Hematopoietic multipotent progenitor cell treated with erythropoietin and hydrocortisone succinate and interleukin-3 and kit ligand, for 17 days (in vitro differentiated cells): ENCODE measurements around the gene SLC16A13.
A peak's percentile ranks its signal among the peaks of the same experiment; 100 is the strongest.
"Not testable (repeated sequence)": the region's sequence is repeated elsewhere in the genome, so short reads cannot be mapped to it uniquely, and the experiment has no call there.

Experiments used
- DNase-seq: peaks from one replicate; pipeline ENCODE4 v3.0.0-alpha.2; 2015; ENCODE audit warnings: low spot score

The SLC16A13 gene, protein sequence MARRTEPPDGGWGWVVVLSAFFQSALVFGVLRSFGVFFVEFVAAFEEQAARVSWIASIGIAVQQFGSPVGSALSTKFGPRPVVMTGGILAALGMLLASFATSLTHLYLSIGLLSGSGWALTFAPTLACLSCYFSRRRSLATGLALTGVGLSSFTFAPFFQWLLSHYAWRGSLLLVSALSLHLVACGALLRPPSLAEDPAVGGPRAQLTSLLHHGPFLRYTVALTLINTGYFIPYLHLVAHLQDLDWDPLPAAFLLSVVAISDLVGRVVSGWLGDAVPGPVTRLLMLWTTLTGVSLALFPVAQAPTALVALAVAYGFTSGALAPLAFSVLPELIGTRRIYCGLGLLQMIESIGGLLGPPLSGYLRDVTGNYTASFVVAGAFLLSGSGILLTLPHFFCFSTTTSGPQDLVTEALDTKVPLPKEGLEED

DNA sequence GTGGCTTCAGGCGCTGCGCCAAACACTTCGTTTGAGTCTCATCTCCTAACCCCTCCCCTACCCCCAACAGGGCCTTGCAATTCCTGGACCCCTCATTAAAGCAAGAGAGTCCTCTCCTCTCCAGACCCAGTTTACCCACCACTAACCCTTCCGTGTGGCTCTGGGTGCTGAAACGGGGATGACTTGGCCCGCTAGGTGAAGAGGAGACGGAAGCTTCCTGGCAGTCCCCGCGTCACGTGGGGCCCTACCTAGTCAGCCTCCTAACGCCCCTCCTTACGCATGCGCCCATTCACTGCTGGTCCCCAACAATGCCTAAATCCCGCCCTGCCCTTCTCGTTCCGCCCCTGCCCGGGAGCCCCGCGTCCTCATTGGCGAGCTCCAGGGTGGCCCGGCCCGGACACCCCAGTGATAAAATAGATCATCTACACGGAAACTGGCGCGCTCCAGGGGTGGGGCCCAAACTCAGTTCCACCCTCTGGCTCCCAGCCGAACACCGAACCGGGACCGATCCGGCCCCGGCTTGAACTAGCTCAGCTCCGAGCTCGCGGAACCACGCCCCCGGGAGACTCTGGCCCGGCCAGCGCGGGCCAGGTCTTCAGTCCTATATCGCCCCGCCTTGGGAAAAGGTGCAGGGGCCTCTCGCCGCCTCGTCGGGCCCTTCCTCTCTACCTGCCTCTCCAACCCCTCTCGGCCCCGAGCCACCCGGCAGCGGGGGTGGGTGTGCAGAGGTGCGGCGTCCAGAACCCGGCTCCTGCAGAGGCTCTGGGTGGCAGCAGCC is at the start of gene SLC16A13:
SLC16A13 (plus strand) TSS at position 425 of the 778 bp plus-strand sequence. CDS start 368 bp downstream, outside the sequence.
- DNase-seq: peak; percentile 91

DNA sequence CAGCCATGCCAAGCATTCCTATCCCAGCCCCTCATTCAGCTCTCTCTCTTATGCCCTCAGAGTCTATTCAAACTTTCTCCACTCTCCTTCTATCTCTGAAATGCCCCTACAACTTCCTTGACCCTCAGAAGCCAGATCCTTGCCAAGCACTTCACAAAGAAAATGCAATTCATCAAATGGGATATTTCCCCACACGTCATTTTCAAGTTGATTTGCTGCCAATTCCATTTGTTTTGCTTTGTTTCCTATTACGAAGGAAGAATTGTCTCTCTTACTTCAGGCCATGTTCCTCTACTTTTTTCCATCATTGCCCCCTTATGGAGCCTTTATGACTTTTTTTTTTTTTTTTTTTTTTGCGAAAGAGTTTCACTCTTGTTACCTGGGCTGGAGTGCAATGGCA is 49.1 kb upstream of the SLC16A13 start:
- DNase-seq: no peak

DNA sequence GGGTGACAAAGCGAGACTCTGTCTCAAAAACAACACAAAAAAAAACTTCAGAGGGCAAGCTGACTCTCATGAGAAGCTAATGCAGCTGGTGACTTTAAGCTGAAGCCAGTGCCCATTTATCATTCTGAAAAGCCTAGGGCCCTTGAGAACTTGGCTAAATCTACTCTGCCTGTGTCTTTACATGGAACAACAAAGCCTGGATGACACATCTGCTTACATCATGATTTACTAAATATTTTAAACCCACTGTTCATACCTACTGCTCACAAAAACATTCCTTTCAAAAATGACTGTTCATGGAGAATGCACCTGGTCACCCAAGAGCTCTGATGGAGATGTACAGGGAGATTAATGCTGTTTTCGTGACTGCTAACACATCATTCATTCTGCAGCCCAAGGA is 46.0 kb upstream of the SLC16A13 start:
- DNase-seq: no peak

- DNase-seq: not testable (repeated sequence)
Measured at GRCh38 chr17:6993613-6994056, 42.2 kb upstream of the SLC16A13 start.

DNA sequence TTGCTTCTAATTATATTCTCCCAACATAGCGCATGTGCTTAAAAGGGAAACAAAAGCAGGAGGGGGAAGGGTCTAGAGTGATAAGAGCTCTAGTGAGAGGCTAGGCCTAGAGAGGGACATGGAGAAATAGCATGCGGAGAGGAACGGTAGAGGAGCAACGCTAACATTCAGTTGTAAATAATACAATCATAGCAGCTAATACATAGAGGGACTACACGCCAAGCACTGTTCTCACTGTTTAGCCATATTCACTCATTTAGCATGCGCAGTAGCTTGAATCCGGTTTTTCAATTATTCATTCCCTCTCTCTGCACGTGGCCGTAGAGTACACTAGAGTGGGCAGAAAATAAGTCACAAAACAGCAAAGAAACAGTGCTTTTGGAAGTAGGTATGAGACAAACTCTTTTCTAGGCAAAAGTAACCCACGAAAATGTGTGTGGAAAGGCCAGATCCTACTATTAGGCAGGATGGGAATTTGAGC is 41.7 kb upstream of the SLC16A13 start:
- no peak for DNase-seq

DNA sequence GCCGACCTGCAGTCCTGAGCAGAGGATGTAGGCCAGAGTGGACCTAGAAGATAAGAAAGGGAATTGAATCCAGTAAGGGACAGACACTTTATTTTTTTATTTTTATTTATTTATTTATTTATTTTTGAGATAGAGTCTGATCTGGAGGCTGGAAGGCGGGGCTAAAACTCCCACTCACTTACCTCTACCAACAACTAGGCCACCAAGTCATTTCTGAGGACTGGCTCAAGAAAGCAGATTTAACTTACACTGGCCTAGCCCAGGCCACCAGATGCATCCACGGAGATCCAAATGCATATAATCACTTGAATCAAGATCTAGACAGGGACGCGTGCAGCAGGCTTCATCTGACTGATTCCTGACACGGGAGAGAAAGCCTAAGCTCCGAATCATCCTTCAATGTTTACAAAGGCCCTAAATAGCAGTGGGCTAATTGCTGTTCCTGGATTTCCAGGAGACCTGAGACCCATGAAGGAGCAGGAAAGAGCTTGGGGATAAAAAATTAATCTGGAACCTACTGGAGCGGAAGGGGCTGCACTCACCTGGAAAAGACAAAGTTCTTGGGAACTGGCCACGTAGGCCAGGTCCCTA is 41.1 kb upstream of the SLC16A13 start:
- DNase-seq: no peak

GRCh38 chr17:6995500-6996255 is 40.1 kb upstream of the SLC16A13 start, which contains the start of gene ALOX12:
ALOX12 (plus strand) TSS chr17:6996049; CDS start chr17:6996118, 69 bp downstream.
- peak; percentile 17 for DNase-seq

DNA sequence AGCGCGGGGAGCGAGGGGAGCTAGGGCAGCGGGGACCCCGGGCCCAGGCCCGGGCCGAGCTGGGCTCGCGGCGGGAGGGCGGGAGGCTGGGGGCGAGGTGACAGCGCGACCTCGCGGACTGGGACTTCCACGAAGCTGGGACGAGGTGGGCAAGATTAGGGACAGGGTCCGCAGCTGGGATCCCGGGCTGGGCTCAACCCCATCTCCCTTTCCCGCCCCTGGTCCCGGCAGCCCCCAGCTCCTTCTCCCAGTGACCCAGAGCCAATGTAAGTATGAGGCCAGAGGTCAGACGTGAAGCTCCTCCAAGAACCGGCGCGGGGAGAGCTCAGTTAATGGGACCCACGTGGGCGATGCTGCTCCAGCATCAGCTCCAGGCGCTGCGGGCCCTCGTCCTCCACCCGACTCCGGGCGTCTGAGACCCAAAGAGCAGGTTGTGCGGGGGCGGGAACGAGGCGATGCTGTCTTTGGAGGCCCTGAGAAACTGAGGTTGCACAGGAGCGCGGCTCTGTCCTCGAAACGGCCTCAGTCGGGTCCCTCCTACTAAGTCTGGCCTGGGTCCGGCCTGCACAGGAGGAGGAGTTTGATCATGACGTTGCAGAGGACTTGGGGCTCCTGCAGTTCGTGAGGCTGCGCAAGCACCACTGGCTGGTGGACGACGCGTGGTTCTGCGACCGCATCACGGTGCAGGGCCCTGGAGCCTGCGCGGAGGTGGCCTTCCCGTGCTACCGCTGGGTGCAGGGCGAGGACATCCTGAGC is 39.4 kb upstream of the SLC16A13 start:
- DNase-seq: no peak

- DNase-seq: no peak
Measured at GRCh38 chr17:6997171-6997570, 38.6 kb upstream of the SLC16A13 start.

DNA sequence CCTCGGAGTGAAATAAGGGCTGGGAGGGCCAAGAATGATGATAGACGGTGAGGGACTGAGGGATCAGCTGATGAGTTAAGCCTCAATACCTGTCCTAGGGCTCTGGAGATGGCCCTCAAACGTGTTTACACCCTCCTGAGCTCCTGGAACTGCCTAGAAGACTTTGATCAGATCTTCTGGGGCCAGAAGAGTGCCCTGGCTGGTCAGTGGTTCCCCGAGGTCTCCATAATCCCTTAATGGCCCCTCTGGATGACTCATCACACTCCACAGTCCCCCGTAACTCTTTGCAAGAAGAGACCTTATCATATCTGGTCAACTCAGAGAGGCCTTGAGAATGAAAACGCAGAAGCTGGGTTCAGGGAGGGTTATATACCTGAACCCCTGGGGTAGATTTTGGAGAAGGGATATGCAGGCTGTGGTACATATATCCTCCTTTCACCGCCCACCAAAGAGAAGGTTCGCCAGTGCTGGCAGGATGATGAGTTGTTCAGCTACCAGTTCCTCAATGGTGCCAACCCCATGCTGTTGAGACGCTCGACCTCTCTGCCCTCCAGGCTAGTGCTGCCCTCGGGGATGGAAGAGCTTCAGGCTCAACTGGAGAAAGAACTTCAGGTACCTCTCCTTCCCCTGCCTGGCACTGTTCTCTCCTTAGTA is 36.8 kb upstream of the SLC16A13 start:
- DNase-seq: no peak

GRCh38 chr17:7001318-7001961 is 34.4 kb upstream of the SLC16A13 start:
- DNase-seq: peak; percentile 57

- DNase-seq: no peak
Measured at GRCh38 chr17:7002288-7003047, 33.3 kb upstream of the SLC16A13 start.

- DNase-seq: no peak
Measured at GRCh38 chr17:7003745-7004144, 32.1 kb upstream of the SLC16A13 start.

DNA sequence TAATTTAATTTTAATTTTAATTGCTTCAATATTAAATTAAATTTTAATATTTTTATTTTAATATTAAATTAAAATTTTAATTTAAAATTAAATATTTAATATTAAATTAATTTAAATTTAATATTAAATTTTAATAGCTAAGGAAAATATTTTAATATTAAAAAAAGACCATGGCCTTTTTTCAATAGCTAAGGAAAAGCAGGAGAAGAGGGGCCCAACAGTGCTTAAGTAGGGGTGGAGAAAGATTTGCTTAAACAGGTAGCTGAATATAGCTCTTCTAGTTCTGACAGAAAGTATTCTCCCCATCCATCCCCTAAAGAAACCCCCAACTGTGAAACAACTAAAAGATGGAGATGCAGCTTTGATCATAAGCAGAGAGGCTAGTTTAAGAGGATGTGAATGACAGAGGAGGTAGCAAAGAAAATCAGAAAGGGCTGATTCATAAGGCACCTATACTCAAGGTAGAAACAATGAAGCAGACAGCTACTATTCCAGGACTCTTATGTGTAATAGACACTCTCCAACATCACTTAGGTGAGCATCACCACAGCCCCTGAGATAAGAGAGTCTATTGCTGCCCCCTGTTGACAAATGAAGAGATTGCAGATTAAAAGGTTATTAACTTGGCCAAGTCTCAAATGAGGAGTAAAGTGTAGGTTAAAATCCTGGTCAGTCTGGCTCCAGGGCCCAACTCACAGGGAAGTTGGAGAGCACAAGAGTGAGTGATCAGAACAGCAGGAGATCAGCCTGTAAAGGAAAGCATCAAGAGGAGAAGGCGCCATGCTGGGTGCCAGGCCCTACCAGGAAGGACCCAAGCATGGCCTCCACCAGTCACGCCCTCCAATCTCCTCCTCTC is 31.2 kb upstream of the SLC16A13 start:
- DNase-seq: peak; percentile 89

DNA sequence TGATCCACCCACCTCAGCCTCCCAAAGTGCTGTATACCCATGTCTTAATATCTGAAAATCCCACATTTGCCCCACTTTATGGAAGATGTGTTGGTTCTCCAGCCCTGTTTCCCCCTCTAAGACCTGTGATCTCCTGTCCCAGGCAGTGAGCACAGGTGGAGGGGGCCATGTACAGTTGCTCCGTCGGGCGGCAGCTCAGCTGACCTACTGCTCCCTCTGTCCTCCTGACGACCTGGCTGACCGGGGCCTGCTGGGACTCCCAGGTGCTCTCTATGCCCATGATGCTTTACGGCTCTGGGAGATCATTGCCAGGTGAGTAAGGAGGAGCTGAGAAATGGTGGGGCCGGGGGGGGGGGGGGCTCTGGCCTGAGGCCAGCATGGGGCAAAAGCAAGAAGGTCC is 30.1 kb upstream of the SLC16A13 start:
- DNase-seq: no peak

GRCh38 chr17:7007143-7007542 is 28.7 kb upstream of the SLC16A13 start:
- no peak for DNase-seq

DNA sequence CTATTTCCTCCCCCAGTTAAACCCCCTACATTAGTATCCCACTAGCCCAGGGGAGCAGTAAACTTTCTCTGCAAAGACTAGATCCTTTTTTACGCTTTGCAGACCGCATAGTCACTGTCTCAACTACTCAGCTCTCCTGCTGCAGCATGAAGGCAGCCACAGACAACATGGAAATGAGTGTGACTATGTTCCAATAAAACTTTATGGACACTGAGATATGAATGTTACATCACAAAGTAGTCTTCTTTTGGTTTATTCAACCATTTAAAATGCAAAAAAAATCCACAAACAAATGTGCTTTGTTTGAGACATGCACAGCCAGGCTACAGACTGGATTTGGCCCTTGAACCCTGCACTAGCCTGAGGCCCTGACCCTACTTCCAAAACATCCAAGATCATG is 25.3 kb upstream of the SLC16A13 start:
- DNase-seq: no peak

GRCh38 chr17:7011415-7011814 is 24.4 kb upstream of the SLC16A13 start:
- DNase-seq: no peak
